ENCODE data around the gene DCAF17.
"Not testable (repeated sequence)": the region's sequence is repeated elsewhere in the genome, so short reads cannot be mapped to it uniquely, and the experiment has no call there.

The DCAF17 gene

DNA sequence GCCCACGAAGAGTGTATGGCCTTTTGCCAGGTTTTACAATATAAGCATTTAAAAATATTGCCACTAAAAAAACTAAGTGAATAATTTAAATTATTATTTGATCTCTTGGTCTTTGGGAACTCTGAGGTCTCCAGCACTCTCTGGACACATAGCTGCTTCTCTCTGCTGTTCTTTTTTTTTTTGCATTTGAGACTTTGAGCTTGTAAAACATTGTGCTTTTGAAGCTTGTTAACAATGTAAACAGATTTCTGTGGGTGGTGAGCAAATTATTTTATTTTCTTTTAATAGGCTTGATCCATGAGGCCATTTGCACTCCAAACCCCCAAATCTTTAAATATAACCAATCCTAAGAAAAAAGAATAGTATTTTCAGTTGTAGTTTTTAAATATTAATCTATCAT, 42.0 kb downstream of the DCAF17 start:
- DNase-seq: no peak
- no peaks in the 10 kb centered on the region for H3K4me1 Mint-ChIP-seq
- no peaks in the 10 kb centered on the region for H3K27me3 Mint-ChIP-seq
- no peak overlapping the region for H3K27ac Mint-ChIP-seq
- ATAC-seq: no peak
- H3K4me3 Mint-ChIP-seq: no peak overlapping the region
- H3K9me3 Mint-ChIP-seq: no peaks in the 10 kb centered on the region

DNA sequence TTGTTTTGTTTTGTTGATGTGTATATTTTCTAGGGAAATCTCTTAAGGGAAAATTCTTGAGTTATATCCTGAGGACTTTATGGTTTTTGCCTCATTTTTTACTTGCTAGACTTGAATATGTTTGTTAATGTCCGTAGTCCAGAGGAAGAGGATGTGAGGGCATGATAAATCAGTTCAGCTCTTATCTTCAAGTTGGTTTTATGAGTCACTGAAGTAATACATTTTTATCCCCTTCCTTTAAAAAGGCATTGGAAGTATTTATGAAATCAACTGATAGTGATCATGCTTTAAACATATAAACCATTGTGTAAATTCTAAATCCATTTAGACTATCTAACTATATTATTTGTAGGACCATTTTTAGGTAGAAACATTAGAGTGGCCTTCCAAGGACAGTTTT, 44.3 kb downstream of the DCAF17 start:
- Mint-ChIP-seq H3K9me3 (no peaks in the 10 kb centered on the region), H3K4me3 (no peak overlapping the region), H3K27ac (peak overlapping the region in 1 of 2 donors; percentile 69), H3K27me3 (no peaks in the 10 kb centered on the region), H3K4me1 (no peaks in the 10 kb centered on the region)
- DNase-seq (no peak), ATAC-seq (no peak)

DNA sequence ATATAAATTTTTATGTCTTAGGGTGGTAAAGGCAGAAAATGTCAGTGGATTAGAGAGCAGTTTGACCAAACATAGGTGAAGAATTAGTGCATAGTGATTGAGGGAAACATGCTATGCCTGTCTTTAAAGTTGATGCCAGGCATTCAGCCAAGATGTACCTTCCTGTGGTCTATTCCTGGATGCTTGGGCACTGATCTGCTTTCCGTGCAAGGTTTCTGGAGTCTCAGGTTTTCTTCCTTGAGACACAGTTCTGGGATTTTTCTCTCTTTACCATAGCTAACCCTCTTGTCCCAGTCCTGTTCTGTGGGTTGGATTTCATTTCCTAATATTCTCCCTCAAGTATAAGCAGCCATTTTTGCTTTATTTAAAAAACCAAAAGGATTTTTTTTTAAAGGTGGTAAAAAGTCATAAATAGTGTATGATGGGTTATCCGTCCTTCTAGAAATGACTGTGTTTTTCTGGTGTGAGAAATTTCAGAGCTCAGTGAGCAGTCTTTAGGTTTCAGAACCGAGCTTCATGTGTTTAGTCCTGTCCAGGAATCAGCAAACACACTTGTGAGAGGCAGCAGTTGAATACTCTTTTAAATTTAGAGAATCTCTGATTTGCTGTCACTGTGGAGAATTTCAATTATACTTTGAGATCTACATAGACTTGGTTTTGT, 45.3 kb downstream of the DCAF17 start:
- no peak overlapping the region for H3K27ac Mint-ChIP-seq

DNA sequence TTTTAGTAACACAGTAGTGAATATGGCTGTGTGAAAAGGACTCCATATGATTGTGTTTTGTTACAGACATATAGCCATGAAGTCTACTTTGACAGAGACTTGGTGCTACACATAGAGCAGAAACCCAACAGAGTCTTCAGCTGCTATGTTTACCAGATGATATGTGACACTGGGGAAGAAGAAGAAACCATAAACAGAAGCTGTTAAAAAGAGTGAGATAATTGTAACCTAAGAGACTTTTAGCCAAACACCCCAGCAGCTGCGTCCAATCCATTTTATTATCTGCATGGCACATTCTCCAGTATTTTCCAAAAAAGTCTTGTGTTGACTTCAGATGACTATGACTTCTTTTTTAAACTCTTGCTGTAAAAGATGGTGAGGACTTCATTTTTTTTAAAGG, 46.9 kb downstream of the DCAF17 start:
- DNase-seq (no peak), ATAC-seq (no peak)
- no peak overlapping the region for H3K4me3 Mint-ChIP-seq
- H3K4me1 Mint-ChIP-seq: no peaks in the 10 kb centered on the region
- H3K9me3 Mint-ChIP-seq: no peaks in the 10 kb centered on the region
- no peak overlapping the region for H3K27ac Mint-ChIP-seq
- H3K27me3 Mint-ChIP-seq: no peaks in the 10 kb centered on the region

More for the DNA sequence above, 45.3 kb downstream of the DCAF17 start:
- H3K27me3 Mint-ChIP-seq: no peaks in the 10 kb centered on the region
- no peak for DNase-seq
- no peaks in the 10 kb centered on the region for H3K9me3 Mint-ChIP-seq
- no peaks in the 10 kb centered on the region for H3K4me1 Mint-ChIP-seq
- no peak for ATAC-seq
- H3K4me3 Mint-ChIP-seq: no peak overlapping the region

DNA sequence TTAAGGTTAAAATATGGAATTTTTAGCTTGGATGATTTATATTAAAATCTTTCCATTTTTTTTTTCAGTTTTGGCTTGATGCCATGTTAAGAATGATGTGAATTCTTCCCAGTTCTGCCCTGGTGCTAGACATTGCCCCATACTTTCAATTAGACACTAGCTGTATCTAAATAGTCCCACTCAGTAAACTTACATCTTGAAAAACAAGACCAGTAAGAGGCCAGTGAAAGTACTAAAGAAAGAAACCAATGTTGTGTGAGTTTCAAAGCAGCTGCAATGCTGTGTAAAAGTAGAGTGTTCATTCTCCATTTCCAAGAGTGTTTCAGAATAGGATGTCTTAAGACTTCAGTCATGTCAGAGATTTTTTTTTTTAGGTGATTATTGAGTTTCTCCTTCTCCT, 48.3 kb downstream of the DCAF17 start:
- no peak for ATAC-seq
- Mint-ChIP-seq H3K4me3 (no peak overlapping the region), H3K9me3 (no peaks in the 10 kb centered on the region)

DNA sequence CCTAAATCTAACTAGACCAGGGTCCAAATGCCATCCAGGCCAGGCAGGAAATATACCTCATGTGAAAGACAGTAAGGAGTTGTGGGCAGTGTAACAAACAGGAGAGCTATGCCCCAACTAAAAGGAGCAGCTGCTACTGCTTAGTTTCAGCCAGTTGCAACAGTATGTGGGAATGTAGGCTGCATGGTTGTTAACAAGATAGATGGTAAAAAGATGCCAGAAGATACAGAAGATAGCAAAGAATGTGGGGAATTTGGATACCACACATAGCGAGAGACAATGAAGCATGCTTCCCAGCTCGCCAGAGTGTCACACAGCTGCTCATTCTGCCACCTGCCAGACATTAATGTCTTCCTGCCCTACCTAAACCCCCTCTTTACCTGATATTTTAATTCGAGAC, 48.9 kb downstream of the DCAF17 start:
- DNase-seq: no peak
- Mint-ChIP-seq H3K9me3 (no peaks in the 10 kb centered on the region), H3K4me3 (no peak overlapping the region), H3K27ac (peak overlapping the region in 1 of 2 donors; percentile 63), H3K27me3 (no peaks in the 10 kb centered on the region), H3K4me1 (no peaks in the 10 kb centered on the region)
- no peak for ATAC-seq

More for the DNA sequence above, 48.3 kb downstream of the DCAF17 start:
- no peak overlapping the region for H3K27ac Mint-ChIP-seq
- no peaks in the 10 kb centered on the region for H3K27me3 Mint-ChIP-seq
- no peak for DNase-seq
- H3K4me1 Mint-ChIP-seq: no peaks in the 10 kb centered on the region

DNA sequence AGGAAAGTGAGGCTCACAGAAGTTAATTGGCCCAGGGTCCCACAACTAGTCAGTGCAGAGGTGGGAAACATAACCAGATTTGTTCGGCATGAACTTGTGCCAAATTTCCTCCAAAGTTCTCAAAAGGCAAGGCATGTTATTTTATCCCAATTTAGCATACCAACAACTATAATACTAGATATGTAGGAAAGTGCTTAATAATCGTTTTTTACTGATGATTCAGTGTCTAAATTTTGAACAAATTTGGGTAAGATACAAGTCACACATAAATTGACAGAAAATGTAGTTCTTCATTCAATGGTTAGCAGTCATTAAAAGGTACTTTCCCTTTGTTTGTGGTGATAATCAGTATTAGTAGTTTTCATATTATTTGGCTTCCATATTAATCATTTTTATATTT, 49.8 kb downstream of the DCAF17 start:
- no peak for DNase-seq
- Mint-ChIP-seq H3K4me1 (no peaks in the 10 kb centered on the region), H3K9me3 (no peaks in the 10 kb centered on the region), H3K4me3 (no peak overlapping the region), H3K27me3 (no peaks in the 10 kb centered on the region), H3K27ac (no peak overlapping the region)
- ATAC-seq: no peak

DNA sequence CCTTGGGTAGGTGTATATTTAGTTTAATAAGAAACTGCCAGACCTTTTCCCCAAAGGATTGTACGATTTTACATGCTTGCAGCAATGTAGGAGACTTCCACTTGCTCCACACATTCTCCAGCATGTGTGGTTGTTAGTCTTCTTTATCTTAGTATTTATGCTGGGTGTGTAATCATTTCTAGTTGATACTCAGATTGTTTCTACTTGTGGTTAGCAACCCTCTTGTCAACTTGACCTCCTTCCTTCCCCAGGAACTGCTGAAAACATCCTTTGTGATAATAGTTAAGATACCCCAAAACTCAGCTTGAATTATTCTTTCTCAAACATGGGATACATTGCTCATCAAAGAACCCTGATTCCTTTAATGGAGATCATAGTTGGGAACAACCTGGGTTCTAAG, 51.1 kb downstream of the DCAF17 start:
- ATAC-seq: no peak
- no peaks in the 10 kb centered on the region for H3K9me3 Mint-ChIP-seq
- no peaks in the 10 kb centered on the region for H3K27me3 Mint-ChIP-seq
- peak overlapping the region in 1 of 2 donors; percentile 65 for H3K27ac Mint-ChIP-seq
- no peak overlapping the region for H3K4me3 Mint-ChIP-seq
- no peak for DNase-seq
- H3K4me1 Mint-ChIP-seq: no peaks in the 10 kb centered on the region

DNA sequence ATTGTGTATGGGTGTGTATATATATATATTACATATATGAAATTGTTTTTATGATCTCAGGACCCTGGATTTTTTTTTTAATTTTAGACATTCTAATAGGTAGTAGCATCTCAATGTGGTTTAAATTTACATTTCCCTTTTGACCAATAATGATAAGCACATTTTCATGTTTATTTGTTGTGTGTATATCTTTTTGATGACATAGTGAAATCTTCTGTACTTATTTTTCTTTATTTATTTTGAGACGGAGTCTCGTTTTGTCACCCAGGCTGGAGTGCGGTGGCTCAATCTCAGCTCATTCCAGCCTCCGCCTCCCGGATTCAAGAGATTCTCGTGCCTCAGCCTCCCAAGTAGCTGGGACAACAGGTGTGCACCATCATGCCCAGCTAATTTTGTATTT, 53.2 kb downstream of the DCAF17 start:
- no peak for ATAC-seq
- no peak for DNase-seq
- no peaks in the 10 kb centered on the region for H3K4me1 Mint-ChIP-seq
- H3K27ac Mint-ChIP-seq: no peak overlapping the region
- no peak overlapping the region for H3K4me3 Mint-ChIP-seq
- H3K27me3 Mint-ChIP-seq: no peaks in the 10 kb centered on the region
- no peaks in the 10 kb centered on the region for H3K9me3 Mint-ChIP-seq

DNA sequence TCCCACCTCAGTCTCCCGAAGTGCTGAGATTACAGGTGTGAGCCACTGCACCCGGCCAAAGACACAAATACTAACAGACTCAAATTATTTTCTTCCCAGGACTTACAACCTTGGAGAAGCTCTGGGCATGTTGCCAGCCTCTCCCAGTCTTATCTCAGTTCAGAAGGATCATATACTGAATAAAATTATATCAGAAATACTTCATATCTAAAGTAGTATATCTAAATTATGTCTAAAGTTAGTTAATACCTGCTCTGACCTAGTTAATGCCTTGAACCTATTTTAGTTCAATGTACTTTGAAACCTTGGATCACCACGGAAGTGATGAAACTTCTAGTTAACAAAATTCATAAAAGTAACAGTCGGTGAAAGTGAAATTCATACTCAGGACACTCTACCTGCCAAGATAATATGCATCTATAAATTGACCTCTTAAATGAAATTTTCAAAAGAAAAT, 53.8 kb downstream of the DCAF17 start:
- H3K27ac Mint-ChIP-seq: peak overlapping the region in 1 of 2 donors; percentile 42
- no peaks in the 10 kb centered on the region for H3K9me3 Mint-ChIP-seq
- no peak for DNase-seq
- no peaks in the 10 kb centered on the region for H3K4me1 Mint-ChIP-seq
- H3K4me3 Mint-ChIP-seq: no peak overlapping the region
- H3K27me3 Mint-ChIP-seq: no peaks in the 10 kb centered on the region
- ATAC-seq: no peak

DNA sequence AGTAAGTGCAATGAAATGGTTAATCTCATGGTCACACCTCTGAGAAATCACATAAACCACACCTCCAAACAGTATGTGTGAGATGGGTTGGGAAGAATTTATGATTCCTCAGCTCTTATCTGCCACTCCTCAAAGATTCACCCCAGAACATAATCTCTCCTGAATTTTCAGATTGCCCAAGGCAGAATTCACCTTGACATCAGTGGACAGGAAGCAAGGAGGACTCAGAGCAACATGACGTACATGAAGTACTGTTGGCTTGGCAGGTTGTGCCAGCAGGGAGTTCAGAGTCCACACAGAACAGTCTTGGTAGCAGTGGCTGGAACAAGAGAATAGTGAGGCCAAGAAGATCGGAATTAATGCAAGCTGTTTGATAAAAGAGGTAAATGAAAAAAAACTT, 56.6 kb downstream of the DCAF17 start:
- no peak overlapping the region for H3K27ac Mint-ChIP-seq
- ATAC-seq (no peak), DNase-seq (no peak)
- H3K9me3 Mint-ChIP-seq: no peaks in the 10 kb centered on the region
- no peaks in the 10 kb centered on the region for H3K4me1 Mint-ChIP-seq
- no peaks in the 10 kb centered on the region for H3K27me3 Mint-ChIP-seq
- H3K4me3 Mint-ChIP-seq: no peak overlapping the region

DNA sequence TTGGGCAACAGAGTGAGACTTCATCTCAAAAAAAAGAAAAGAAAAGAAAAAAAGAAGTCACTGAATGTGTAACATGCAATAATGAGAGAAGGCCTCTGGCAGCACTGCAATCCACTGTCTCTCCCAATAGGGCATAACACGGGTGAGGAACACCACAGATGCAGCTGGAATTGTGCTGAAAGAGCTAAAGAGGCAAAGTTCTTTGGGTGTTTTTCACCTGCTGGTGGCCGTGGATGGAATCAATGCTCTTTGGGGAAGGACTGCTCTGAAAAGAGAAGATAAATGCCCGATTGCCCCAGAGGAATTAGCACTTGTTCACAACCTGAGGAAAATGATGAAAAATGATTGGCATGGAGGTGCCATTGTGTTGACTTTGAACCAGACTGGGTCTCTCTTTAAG, 57.3 kb downstream of the DCAF17 start:
- Mint-ChIP-seq H3K27ac (no peak overlapping the region), H3K4me1 (no peaks in the 10 kb centered on the region), H3K9me3 (no peaks in the 10 kb centered on the region), H3K27me3 (no peaks in the 10 kb centered on the region), H3K4me3 (no peak overlapping the region)
- ATAC-seq (no peak), DNase-seq (no peak)

DNA sequence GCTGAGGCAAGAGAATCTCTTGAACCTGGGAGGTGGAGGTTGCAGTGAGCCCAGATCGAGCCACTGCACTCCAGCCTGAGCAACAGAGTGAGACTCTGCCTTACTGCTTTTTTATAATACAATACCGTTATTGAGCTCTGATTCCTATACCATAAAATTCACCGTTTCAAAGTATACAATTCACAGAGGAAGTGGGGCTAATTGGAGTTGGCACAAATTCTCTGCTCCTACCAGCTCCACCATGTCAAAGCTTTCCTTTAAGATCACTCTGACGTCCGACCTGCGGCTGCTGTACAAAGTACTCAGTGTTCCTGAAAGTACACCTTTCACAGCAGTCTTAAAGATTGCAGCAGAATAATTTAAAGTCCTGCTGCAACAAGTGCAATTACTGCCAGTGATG, 58.6 kb downstream of the DCAF17 start:
- Mint-ChIP-seq H3K9me3 (peaks cover 3 to 5% of the 10 kb centered on the region in 2 donors), H3K27me3 (no peaks in the 10 kb centered on the region), H3K4me1 (no peaks in the 10 kb centered on the region), H3K27ac (no peak overlapping the region), H3K4me3 (no peak overlapping the region)
- DNase-seq: no peak
- no peak for ATAC-seq

DNA sequence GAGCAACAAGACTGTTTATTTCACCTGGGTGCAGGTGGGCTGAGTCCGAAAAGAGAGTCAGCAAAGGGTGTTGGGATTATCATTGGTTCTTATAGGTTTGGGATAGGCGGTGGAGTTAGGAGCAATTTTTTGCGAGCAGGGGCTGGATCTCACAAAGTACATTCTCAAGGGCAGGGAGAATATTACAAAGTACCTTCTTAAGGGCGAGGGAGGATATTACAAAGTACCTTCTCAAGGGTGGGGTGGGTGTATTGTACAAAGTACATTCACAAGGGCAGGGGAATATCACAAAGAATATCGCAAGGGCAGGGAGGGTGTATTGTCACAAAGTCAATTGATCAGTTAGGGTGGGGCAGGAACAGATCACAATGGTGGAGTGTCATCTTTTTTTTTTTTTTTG, 63.6 kb downstream of the DCAF17 start:
- H3K4me1 Mint-ChIP-seq, H3K9me3 Mint-ChIP-seq, H3K27ac Mint-ChIP-seq, ATAC-seq, H3K4me3 Mint-ChIP-seq, H3K27me3 Mint-ChIP-seq, DNase-seq: not testable (repeated sequence)

DNA sequence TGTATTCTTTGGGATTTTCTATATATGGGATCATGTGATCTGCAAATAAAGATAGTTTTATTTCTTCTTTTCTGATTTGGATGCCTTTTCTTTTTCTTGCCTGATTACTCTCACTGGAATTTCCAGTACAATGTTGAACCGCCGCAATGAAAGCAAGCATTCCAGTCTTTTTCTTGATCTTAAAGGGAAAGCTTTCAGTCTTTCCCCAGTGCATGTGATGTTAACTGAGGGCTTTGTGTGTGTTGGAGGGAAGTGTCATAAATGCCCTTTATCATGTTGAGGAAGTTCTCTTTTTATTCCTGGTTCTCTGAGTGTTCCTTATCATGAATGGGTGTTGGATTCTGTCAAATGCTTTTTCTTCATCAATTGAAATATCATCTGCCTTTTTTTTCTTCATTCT, 71.3 kb downstream of the DCAF17 start:
- Mint-ChIP-seq H3K27ac (no peak overlapping the region), H3K27me3 (no peaks in the 10 kb centered on the region), H3K4me1 (peaks cover 6% of the 10 kb centered on the region), H3K4me3 (no peak overlapping the region), H3K9me3 (peaks cover 0 to 5% of the 10 kb centered on the region in 2 donors)
- no peak for DNase-seq
- no peak for ATAC-seq

DNA sequence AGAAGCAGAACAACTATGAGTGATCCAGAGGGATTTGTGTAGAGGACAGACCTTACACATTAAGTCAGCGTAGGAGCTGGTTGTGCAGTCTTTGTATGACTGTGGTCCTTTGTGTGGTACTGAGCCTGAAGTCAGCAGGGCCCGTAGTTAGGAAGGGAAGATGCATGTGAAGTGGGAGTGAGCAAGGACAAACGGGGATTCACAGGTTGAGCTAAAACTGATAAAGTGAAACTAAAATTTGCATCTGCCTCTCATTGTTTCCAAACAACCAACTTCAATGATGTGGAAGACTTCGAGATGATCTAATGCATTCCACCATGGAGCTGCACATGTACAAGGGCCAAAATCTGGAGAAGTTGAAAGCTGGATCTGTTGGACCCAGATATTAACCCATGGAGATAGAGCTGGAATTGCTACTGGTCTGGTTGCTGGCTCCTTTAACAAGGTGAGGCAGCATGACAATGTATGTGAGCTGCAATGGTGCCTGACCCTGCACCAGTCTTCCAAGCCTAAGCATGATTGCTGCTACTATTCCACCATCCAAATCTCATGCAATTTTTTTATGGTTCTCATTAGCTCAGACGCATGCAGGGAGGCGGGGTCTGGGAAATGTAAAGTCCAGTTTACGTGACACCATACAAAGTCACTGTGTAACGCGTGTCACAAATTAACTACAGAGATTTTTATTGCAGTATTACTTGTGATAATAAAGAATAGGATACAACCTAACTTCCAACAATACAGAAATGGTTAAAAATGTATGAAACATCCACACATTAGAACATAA, 76.1 kb downstream of the DCAF17 start:
- ATAC-seq (no peak), DNase-seq (no peak)
- H3K4me3 Mint-ChIP-seq: no peak overlapping the region
- no peak overlapping the region for H3K27ac Mint-ChIP-seq
- H3K9me3 Mint-ChIP-seq: peaks cover 0 to 3% of the 10 kb centered on the region in 2 donors
- H3K4me1 Mint-ChIP-seq: peaks cover 12% of the 10 kb centered on the region
- H3K27me3 Mint-ChIP-seq: no peaks in the 10 kb centered on the region

All from stimulated activated naive CD8-positive, alpha-beta T cell treated with anti-CD3 and anti-CD28 coated beads, Interleukin-15, amount 100 ng/mL, for 72 hours (primary cell).